ENCODE measurements around the gene TMEM182.

Gene TMEM182

GRCh38 chr2:102809291-102810189 is 47.7 kb downstream of the TMEM182 start:
- ChIA-PET CTCF (interaction anchor here (0.6 kb wide), 1 partner anchor 57 kb away, joined by 3 read pairs; no protein-coding TSS in a partner anchor), POLR2A (no interaction called here)
- no peak for DNase-seq (ENCODE audit: extremely low spot score)
- TF ChIP-seq LEF1 (IDR thresholded peaks at IDR 0.05; ENCODE audit: borderline replicate concordance) (no peak), FOXA1 (IDR thresholded peaks at IDR 0.05) (no peak), SUZ12 (IDR thresholded peaks at IDR 0.05) (no peak), SP1 (IDR thresholded peaks at IDR 0.05) (no peak), ELF4 (IDR thresholded peaks at IDR 0.05) (no peak), ZNF384 (IDR thresholded peaks at IDR 0.05) (no peak), NFRKB (IDR thresholded peaks at IDR 0.05) (no peak), L3MBTL2 (conservative IDR thresholded peaks at IDR 0.05) (no peak), BHLHE40 (IDR thresholded peaks at IDR 0.05; ENCODE audit: borderline replicate concordance) (no peak), FOXM1 (IDR thresholded peaks at IDR 0.05; ENCODE audit: borderline replicate concordance) (no peak), ARNT (IDR thresholded peaks at IDR 0.05) (no peak), HDGF (IDR thresholded peaks at IDR 0.05; ENCODE audit: borderline replicate concordance) (no peak)
- TF ChIP-seq, protein P1, sequence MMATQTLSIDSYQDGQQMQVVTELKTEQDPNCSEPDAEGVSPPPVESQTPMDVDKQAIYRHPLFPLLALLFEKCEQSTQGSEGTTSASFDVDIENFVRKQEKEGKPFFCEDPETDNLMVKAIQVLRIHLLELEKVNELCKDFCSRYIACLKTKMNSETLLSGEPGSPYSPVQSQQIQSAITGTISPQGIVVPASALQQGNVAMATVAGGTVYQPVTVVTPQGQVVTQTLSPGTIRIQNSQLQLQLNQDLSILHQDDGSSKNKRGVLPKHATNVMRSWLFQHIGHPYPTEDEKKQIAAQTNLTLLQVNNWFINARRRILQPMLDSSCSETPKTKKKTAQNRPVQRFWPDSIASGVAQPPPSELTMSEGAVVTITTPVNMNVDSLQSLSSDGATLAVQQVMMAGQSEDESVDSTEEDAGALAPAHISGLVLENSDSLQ (IDR thresholded peaks at IDR 0.05), result no peak

DNA sequence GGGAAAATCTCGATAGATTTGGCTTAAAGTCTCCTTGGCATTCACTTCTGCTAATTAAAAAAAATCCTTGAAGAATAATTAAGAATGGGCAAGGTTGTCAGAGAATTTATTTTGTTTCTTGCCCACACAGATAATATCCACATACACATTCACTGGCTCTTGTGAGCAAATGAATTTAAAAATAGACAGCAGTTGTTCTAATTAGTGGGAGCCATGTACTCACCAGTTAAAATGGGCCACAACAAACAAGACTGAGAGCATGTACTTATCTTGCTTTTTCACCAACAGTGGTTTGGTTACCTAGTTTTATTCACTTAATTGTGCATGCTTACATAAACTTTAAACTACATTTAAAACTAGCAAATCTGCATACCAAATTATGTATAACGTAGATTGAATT is 53.5 kb downstream of the TMEM182 start:
- ChIA-PET CTCF (interaction anchor here (1.1 to 1.2 kb wide), 2 partner anchors 9 to 55 kb away, joined by 3 to 4 read pairs; no protein-coding TSS in a partner anchor), POLR2A (no interaction called here)
- TF ChIP-seq, protein P1 (IDR thresholded peaks at IDR 0.05), result no peak
- TF ChIP-seq FOXM1 (IDR thresholded peaks at IDR 0.05; ENCODE audit: borderline replicate concordance) (no peak), SP1 (IDR thresholded peaks at IDR 0.05) (no peak)
- DNase-seq (ENCODE audit: extremely low spot score), result no peak

GRCh38 chr2:102826904-102827303 is 65.1 kb downstream of the TMEM182 start:
- CTCF ChIA-PET, result interaction anchor here (1.1 to 1.9 kb wide), 2 partner anchors 14 to 21 kb away, joined by 4 to 7 read pairs; no protein-coding TSS in a partner anchor
- TF ChIP-seq SUZ12 (IDR thresholded peaks at IDR 0.05) (no peak), L3MBTL2 (conservative IDR thresholded peaks at IDR 0.05) (peak; percentile 75), NFRKB (IDR thresholded peaks at IDR 0.05) (no peak), FOXA1 (IDR thresholded peaks at IDR 0.05) (no peak), CTBP1 (IDR thresholded peaks at IDR 0.05; ENCODE audit: borderline replicate concordance) (no peak), SP1 (IDR thresholded peaks at IDR 0.05) (no peak)
- TF ChIP-seq, protein P1 (IDR thresholded peaks at IDR 0.05), result no peak
- POLR2A ChIA-PET, result no interaction called here
- peak; percentile 60 for DNase-seq (ENCODE audit: extremely low spot score)

- no peak for DNase-seq (ENCODE audit: extremely low spot score)
- CTCF ChIA-PET, result no interaction called here
- POLR2A ChIA-PET, result no interaction called here
- TF ChIP-seq L3MBTL2 (conservative IDR thresholded peaks at IDR 0.05), result no peak
- TF ChIP-seq ELF4 (IDR thresholded peaks at IDR 0.05), result no peak
- TF ChIP-seq SUZ12 (IDR thresholded peaks at IDR 0.05), result no peak
- TF ChIP-seq FOXM1 (IDR thresholded peaks at IDR 0.05; ENCODE audit: borderline replicate concordance), result no peak
- no peak for TF ChIP-seq ARNT (IDR thresholded peaks at IDR 0.05)
- TF ChIP-seq SP1 (IDR thresholded peaks at IDR 0.05), result no peak
- TF ChIP-seq FOXK2 (IDR thresholded peaks at IDR 0.05), result no peak
- no peak for TF ChIP-seq HDGF (IDR thresholded peaks at IDR 0.05; ENCODE audit: borderline replicate concordance)
- TF ChIP-seq TARDBP (IDR thresholded peaks at IDR 0.05), result no peak
- TF ChIP-seq FOXA1 (IDR thresholded peaks at IDR 0.05), result no peak
- TF ChIP-seq, protein P1 (IDR thresholded peaks at IDR 0.05), result no peak
Observed at GRCh38 chr2:102832789-102833188, 71.0 kb downstream of the TMEM182 start.

- CTCF ChIA-PET, result no interaction called here
- TF ChIP-seq ELF4 (IDR thresholded peaks at IDR 0.05) (no peak), BHLHE40 (IDR thresholded peaks at IDR 0.05; ENCODE audit: borderline replicate concordance) (no peak), L3MBTL2 (conservative IDR thresholded peaks at IDR 0.05) (no peak), SUZ12 (IDR thresholded peaks at IDR 0.05) (no peak), CTBP1 (IDR thresholded peaks at IDR 0.05; ENCODE audit: borderline replicate concordance) (no peak), TARDBP (IDR thresholded peaks at IDR 0.05) (no peak), FOXA1 (IDR thresholded peaks at IDR 0.05) (no peak), LEF1 (IDR thresholded peaks at IDR 0.05; ENCODE audit: borderline replicate concordance) (no peak), FOXK2 (IDR thresholded peaks at IDR 0.05) (no peak), FOXM1 (IDR thresholded peaks at IDR 0.05; ENCODE audit: borderline replicate concordance) (no peak), NFRKB (IDR thresholded peaks at IDR 0.05) (no peak), HDGF (IDR thresholded peaks at IDR 0.05; ENCODE audit: borderline replicate concordance) (no peak), ARNT (IDR thresholded peaks at IDR 0.05) (no peak), ZNF384 (IDR thresholded peaks at IDR 0.05) (no peak)
- TF ChIP-seq, protein P1 (IDR thresholded peaks at IDR 0.05), result no peak
- POLR2A ChIA-PET, result no interaction called here
- DNase-seq (ENCODE audit: extremely low spot score), result no peak
Observed at GRCh38 chr2:102834523-102835273, 72.9 kb downstream of the TMEM182 start.
